LNCaP clone FGC (cell line): ENCODE results near the gene SLC23A2.

ENCODE experiments used
- DNase-seq: peaks from one replicate; pipeline ENCODE4 v3.0.0-alpha.2; 2011; ENCODE audit warnings: low read depth
- H3K4me3 ChIP-seq: 2 replicates; pipeline ENCODE4 v1.5.1; 2011; ENCODE audit warnings: mild to moderate bottlenecking, low read depth, low read length, control low read depth
- TF ChIP-seq, protein P1 (sequence below): IDR thresholded peaks from 2 replicates; pipeline ENCODE4 v1.5.1; 2012; ENCODE audit warnings: mild to moderate bottlenecking; ENCODE audit not compliant: control insufficient read depth, insufficient read depth; ENCODE audit errors: extremely low read depth

SLC23A2 gene

GRCh38 chr20:4820806-4821518 lies 180.3 kb downstream of the SLC23A2 start:
- TF ChIP-seq, protein P1, sequence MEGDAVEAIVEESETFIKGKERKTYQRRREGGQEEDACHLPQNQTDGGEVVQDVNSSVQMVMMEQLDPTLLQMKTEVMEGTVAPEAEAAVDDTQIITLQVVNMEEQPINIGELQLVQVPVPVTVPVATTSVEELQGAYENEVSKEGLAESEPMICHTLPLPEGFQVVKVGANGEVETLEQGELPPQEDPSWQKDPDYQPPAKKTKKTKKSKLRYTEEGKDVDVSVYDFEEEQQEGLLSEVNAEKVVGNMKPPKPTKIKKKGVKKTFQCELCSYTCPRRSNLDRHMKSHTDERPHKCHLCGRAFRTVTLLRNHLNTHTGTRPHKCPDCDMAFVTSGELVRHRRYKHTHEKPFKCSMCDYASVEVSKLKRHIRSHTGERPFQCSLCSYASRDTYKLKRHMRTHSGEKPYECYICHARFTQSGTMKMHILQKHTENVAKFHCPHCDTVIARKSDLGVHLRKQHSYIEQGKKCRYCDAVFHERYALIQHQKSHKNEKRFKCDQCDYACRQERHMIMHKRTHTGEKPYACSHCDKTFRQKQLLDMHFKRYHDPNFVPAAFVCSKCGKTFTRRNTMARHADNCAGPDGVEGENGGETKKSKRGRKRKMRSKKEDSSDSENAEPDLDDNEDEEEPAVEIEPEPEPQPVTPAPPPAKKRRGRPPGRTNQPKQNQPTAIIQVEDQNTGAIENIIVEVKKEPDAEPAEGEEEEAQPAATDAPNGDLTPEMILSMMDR, result no peak
- no peak overlapping the region for H3K4me3 ChIP-seq
- DNase-seq, result peak; percentile 14

- TF ChIP-seq, protein P1, result no peak
- DNase-seq, result no peak
- no peak overlapping the region for H3K4me3 ChIP-seq
These were observed 181.4 kb downstream of the SLC23A2 start for GRCh38 chr20:4819901-4820300.

DNA sequence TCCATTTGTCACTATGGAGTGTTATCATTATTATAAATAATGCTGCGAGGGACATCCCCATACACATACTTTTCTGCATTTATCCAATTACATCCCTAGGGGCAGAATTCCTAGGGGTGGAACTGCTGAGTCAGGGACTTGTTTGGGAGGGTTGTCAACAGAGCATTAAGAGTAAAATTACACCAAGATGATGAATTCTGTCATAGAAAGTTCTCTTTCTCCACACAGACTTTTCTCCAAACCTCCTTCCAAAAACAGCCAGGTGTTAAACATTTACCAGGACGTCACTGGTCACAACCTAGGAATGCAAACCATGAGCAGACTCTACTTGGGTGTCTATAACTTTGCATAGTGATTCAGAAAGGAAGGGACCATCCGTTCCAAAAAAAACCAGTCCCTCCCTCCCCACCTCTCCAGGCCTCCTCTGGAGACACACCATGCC lies 184.1 kb downstream of the SLC23A2 start:
- TF ChIP-seq, protein P1, result no peak
- no peak overlapping the region for H3K4me3 ChIP-seq
- DNase-seq, result no peak

- H3K4me3 ChIP-seq, result no peak overlapping the region
- DNase-seq, result no peak
- TF ChIP-seq, protein P1, result no peak
These were observed 185.7 kb downstream of the SLC23A2 start for GRCh38 chr20:4815628-4816027.

DNA sequence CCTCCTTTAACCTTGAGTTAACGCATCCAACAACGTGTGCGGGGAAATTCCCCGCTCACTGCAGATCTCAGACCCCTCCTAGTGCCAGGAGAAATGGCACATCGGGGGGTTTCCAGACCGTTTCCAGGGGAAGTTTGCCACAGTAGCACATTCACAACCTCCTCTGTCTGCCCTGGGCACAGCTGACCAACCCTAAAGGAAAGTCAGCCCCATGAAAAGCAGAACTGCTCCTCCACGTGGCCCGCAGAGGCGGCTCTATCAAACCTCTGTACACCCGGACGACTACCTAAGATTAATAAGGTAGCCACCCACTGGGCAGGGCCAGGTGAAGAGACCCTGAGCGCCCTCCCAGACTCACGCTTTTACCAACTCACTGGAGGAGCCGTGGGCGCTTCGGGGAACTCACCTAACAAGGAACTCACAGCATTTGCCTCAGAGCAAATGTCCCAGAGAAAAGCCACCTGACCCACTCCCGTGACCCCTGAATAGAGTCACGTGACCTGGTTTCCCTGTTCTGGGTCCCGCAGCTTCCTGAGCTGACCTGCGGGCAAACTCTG lies 186.5 kb downstream of the SLC23A2 start:
- H3K4me3 ChIP-seq, result no peak overlapping the region
- no peak for DNase-seq
- TF ChIP-seq, protein P1, result no peak

DNA sequence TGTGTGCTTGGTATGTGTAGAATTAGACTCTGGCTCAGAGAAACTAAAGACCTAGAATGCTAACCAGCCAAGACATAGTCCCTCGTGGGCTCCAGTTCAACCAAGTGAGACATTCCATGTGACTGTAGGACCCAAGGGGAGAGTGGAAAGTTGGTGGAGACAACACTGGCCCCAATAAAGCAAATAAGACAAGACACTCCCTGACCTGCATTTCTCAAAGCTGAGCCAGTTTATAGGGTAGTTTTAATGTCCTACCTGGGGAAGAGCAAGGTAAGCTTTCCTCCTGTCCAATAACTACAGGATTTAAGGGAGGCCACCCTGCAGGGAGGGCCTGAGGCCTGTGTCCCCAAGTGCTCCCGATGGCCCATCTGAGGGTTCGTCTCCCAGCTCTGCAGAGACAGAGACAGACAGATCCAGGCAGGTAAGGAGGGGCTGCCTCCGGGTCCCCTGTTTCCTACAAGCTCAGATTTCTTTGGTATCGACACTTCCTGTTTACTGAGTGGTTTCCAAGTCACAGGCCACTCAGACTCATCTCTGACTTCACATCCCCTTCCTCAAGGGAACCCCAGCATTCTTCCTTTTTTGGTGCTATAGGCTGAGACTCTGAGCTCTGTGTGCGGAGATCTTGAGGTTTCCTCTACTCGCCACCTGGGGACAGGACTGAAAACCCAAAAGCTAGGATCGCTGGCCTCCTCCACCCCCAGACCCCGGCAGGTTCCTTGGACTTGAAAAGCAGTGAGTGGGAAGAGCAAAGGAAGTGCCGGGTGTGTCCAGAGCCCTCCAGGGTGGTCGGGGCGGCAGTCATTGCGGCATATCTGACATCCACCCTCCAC lies 187.2 kb downstream of the SLC23A2 start:
- no peak for DNase-seq
- TF ChIP-seq, protein P1, result no peak
- no peak overlapping the region for H3K4me3 ChIP-seq
